Activated B cell treated with CpG ODN at 0.5 μM for 24 hours (primary cell): ENCODE measurements around the gene B4GALT7. TPM values are rescaled to one million over a fixed set of nuclear protein-coding genes. Genes with fewer than 3 reads are reported as not detected.

ENCODE experiments used
- ATAC-seq: fragments of 200-7000 bp; cut with Tn5 transposase; one replicate; pipeline ENCODE4 v1.10.0; 2021; ENCODE audit warnings: low read depth, mild to moderate bottlenecking, moderate library complexity
- CTCF ChIA-PET: fragments of 350-600 bp; sonication (Branson Sonifier 250); formaldehyde crosslinking; loops from one replicate; lab custom pipeline; 2021; ENCODE audit warnings: antibody characterized with exemption; lab: Charles Lee
- POLR2A ChIA-PET: fragments of 350-600 bp; sonication (Branson Sonifier 250); formaldehyde crosslinking; loops from one replicate; lab custom pipeline; 2021; ENCODE audit warnings: antibody characterized with exemption; lab: Charles Lee
- DNase-seq: peaks from one replicate; pipeline ENCODE4 v3.0.0; 2022
- H3K27ac Mint-ChIP-seq: one replicate; pipeline ENCODE4 v1.8.0; 2020; ENCODE audit warnings: mixed read lengths
- H3K27me3 Mint-ChIP-seq: one replicate; pipeline ENCODE4 v1.8.0; 2021; ENCODE audit warnings: mixed read lengths
- H3K36me3 Mint-ChIP-seq: one replicate; pipeline ENCODE4 v1.8.0; 2021; ENCODE audit warnings: low read depth, mixed read lengths
- H3K4me1 Mint-ChIP-seq: one replicate; pipeline ENCODE4 v1.8.0; 2021; ENCODE audit warnings: mixed read lengths
- H3K4me3 Mint-ChIP-seq: one replicate; pipeline ENCODE4 v1.8.0; 2020; ENCODE audit warnings: mild to moderate bottlenecking, mixed read lengths
- H3K9me3 Mint-ChIP-seq: one replicate; pipeline ENCODE4 v1.8.0; 2020; ENCODE audit warnings: mixed read lengths
- CTCF ChIP-seq: fragments of 200-600 bp; IDR thresholded peaks from one replicate; pipeline ENCODE4 v1.8.0; 2022; ENCODE audit warnings: antibody characterized with exemption, mild to moderate bottlenecking
- intact Hi-C: fragments of 100-400 bp; cut with micrococcal nuclease; formaldehyde crosslinking; loops from one replicate; pipeline ENCODE4 v1.15.1; 2024
- total RNA-seq: library from RNA; stranded (reverse); gene quantifications from 2 replicates; pipeline ENCODE4 v1.2.3, GENCODE V29; 2022

Gene B4GALT7
- total RNA-seq = 36.3 and 42.3 TPM in 2 replicates

- Mint-ChIP-seq H3K9me3 (no peaks in the 10 kb centered on the region), H3K4me3 (peak within 1 kb of the TSS; percentile 91), H3K27me3 (no peaks in the 10 kb centered on the region), H3K4me1 (peaks cover 28% of the 10 kb centered on the region), H3K36me3 (peaks cover 31% of the 10 kb centered on the region), H3K27ac (peak within 1 kb of the TSS; percentile 93)
- ATAC-seq = peak; percentile 89
- ChIA-PET CTCF (interaction anchor here (1.1 to 1.7 kb wide), 3 partner anchors 10 to 142 kb away, joined by 3 to 4 read pairs (median 3); partner anchors contain the start of gene DOK3), POLR2A (interaction anchor here (0.7 to 3.4 kb wide), 10 partner anchors 8 to 1062 kb away, joined by 3 to 28 read pairs (median 3); partner anchors contain the start of genes DOK3, GRK6, LMAN2 and TMED9)
- TF ChIP-seq CTCF = no peak
- intact Hi-C loops = loop anchor here (1.0 to 10.0 kb wide), 5 partner anchors 8 to 555 kb away; partner anchors contain the start of genes FAM193B, LMAN2, NHP2 and TMED9
- peak; percentile 75 for DNase-seq
These were observed at the start of gene B4GALT7 for GRCh38 chr5:177599731-177600507. Gene B4GALT7 (plus strand): TSS chr5:177600132. CDS start chr5:177600211, 79 bp downstream.

GRCh38 chr5:177552839-177553455 lies 47.0 kb upstream of the B4GALT7 start:
- Mint-ChIP-seq H3K4me1 (peaks cover 31% of the 10 kb centered on the region), H3K27me3 (no peaks in the 10 kb centered on the region), H3K27ac (peak overlapping the region; percentile 54), H3K4me3 (peak overlapping the region; percentile 65), H3K9me3 (no peaks in the 10 kb centered on the region), H3K36me3 (peaks cover 13% of the 10 kb centered on the region)
- DNase-seq (no peak), ATAC-seq (no peak)
- no peak for TF ChIP-seq CTCF
- POLR2A ChIA-PET = no interaction called here
- intact Hi-C loops = no loop called here
- CTCF ChIA-PET = no interaction called here

- DNase-seq (no peak), ATAC-seq (peak; percentile 36)
- H3K4me3 Mint-ChIP-seq = peak overlapping the region; percentile 65
- H3K27ac Mint-ChIP-seq = no peak overlapping the region
- TF ChIP-seq CTCF = no peak
- ChIA-PET POLR2A (no interaction called here), CTCF (no interaction called here)
- H3K9me3 Mint-ChIP-seq = no peaks in the 10 kb centered on the region
- H3K36me3 Mint-ChIP-seq = peaks cover 13% of the 10 kb centered on the region
- H3K4me1 Mint-ChIP-seq = peaks cover 30% of the 10 kb centered on the region
- intact Hi-C loops = loop anchor here (1.0 to 2.0 kb wide), 4 partner anchors 37 to 57 kb away; partner anchors contain the start of genes B4GALT7, PDLIM7 and TMED9
- H3K27me3 Mint-ChIP-seq = no peaks in the 10 kb centered on the region
These were observed 46.1 kb upstream of the B4GALT7 start for GRCh38 chr5:177553671-177554429.

- CTCF ChIA-PET = no interaction called here
- intact Hi-C loops = loop anchor here (1.0 to 2.0 kb wide), 4 partner anchors 37 to 57 kb away; partner anchors contain the start of genes B4GALT7, PDLIM7 and TMED9
- Mint-ChIP-seq H3K36me3 (peaks cover 13% of the 10 kb centered on the region), H3K4me3 (peak within 1 kb of the TSS; percentile 88), H3K27me3 (no peaks in the 10 kb centered on the region), H3K27ac (peak within 1 kb of the TSS; percentile 77), H3K9me3 (no peaks in the 10 kb centered on the region), H3K4me1 (peaks cover 29% of the 10 kb centered on the region)
- ATAC-seq = peak; percentile 99
- POLR2A ChIA-PET = no interaction called here
- peak; percentile 93 for DNase-seq
- TF ChIP-seq CTCF = no peak
These were observed 45.3 kb upstream of the B4GALT7 start, which contains the start of gene FAM193B for GRCh38 chr5:177554474-177555111. Gene FAM193B (minus strand): TSS chr5:177554563. CDS start chr5:177554458, 105 bp downstream.
